ENCODE results near the gene ZBTB3. TPM values are rescaled to one million over a fixed set of nuclear protein-coding genes. Genes with fewer than 3 reads are reported as not detected.

Gene ZBTB3
- total and polyA plus RNA-seq, 2 of the 13 experiments (the other 11 are each of a cell fraction or from before 2014, with no cell fraction given), result 3.4 to 5.2 TPM

DNA sequence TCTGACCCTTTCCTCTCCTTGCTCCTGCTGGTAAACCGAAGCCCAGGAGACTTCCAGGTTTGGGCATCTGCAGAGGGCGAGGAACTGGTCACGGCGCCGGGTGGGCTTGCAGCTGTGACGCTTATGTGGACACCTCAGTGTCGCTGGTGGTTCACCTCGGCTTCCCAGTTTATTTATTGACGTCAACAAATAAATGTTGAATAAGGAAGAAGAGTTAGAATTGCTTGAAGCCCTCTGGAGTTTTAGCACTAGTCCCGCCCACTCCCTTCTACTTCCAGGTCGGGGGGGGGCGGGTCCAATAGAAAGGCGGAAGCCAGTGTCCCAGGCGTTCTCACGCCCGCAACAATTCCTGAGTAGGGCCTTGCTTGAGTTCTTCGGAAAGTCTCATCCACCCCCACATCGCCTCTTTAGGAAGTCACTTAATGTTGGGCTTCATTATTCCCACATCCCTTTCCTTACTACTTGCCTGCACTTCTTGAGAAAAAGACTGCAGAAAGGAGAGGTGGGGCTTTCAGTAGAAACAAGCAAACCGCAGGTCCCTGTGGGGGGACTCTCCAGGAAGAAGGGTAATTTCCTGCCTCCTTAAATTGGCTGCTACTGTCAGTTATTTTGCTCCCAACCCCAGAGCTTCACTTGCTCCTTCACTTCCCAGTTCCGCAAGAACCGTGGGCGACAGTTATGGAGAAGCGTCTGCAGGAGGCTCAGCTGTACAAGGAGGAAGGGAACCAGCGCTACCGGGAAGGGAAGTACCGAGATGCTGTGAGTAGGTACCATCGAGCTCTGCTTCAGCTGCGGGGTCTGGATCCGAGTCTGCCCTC lies 25.6 kb downstream of the ZBTB3 start, which contains the start of gene TTC9C (continued):
- TF ChIP-seq, protein P1, sequence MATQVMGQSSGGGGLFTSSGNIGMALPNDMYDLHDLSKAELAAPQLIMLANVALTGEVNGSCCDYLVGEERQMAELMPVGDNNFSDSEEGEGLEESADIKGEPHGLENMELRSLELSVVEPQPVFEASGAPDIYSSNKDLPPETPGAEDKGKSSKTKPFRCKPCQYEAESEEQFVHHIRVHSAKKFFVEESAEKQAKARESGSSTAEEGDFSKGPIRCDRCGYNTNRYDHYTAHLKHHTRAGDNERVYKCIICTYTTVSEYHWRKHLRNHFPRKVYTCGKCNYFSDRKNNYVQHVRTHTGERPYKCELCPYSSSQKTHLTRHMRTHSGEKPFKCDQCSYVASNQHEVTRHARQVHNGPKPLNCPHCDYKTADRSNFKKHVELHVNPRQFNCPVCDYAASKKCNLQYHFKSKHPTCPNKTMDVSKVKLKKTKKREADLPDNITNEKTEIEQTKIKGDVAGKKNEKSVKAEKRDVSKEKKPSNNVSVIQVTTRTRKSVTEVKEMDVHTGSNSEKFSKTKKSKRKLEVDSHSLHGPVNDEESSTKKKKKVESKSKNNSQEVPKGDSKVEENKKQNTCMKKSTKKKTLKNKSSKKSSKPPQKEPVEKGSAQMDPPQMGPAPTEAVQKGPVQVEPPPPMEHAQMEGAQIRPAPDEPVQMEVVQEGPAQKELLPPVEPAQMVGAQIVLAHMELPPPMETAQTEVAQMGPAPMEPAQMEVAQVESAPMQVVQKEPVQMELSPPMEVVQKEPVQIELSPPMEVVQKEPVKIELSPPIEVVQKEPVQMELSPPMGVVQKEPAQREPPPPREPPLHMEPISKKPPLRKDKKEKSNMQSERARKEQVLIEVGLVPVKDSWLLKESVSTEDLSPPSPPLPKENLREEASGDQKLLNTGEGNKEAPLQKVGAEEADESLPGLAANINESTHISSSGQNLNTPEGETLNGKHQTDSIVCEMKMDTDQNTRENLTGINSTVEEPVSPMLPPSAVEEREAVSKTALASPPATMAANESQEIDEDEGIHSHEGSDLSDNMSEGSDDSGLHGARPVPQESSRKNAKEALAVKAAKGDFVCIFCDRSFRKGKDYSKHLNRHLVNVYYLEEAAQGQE (IDR thresholded peaks at IDR 0.05; ENCODE audit: borderline replicate concordance in 1 of 2, low read depth in 1 of 2, low read length in 2 of 2), result no peak
- no peak for TF ChIP-seq SATB2 (CRISPR knock-in tag; IDR thresholded peaks at IDR 0.05)
- TF ChIP-seq SOX13 (IDR thresholded peaks at IDR 0.05), result no peak
- no peak for TF ChIP-seq SOX13 (CRISPR knock-in tag; conservative IDR thresholded peaks at IDR 0.05 in 1 of 2, IDR thresholded peaks at IDR 0.05 in 1 of 2)
- TF ChIP-seq PRMT3 (CRISPR knock-in tag; IDR thresholded peaks at IDR 0.05; ENCODE audit: borderline replicate concordance, low read depth), result 0 out of 2 replicates have a peak, but pooled peaks have one; percentile 35
- peak; percentile 78 for TF ChIP-seq ZBTB14 (CRISPR knock-in tag; IDR thresholded peaks at IDR 0.05)
- peak; percentile 83 for TF ChIP-seq SP2 (CRISPR knock-in tag; IDR thresholded peaks at IDR 0.05)
- no peak for TF ChIP-seq ZNF282 (IDR thresholded peaks at IDR 0.05; ENCODE audit: partially characterized antibody)
- TF ChIP-seq HHEX (CRISPR knock-in tag; IDR thresholded peaks at IDR 0.05), result no peak
- 0 out of 2 replicates have a peak, but pooled peaks have one; percentile 33 for TF ChIP-seq DNMT1 (CRISPR knock-in tag; IDR thresholded peaks at IDR 0.05)
- no peak for TF ChIP-seq FOXK2 (IDR thresholded peaks at IDR 0.05)
- TF ChIP-seq, protein P2, sequence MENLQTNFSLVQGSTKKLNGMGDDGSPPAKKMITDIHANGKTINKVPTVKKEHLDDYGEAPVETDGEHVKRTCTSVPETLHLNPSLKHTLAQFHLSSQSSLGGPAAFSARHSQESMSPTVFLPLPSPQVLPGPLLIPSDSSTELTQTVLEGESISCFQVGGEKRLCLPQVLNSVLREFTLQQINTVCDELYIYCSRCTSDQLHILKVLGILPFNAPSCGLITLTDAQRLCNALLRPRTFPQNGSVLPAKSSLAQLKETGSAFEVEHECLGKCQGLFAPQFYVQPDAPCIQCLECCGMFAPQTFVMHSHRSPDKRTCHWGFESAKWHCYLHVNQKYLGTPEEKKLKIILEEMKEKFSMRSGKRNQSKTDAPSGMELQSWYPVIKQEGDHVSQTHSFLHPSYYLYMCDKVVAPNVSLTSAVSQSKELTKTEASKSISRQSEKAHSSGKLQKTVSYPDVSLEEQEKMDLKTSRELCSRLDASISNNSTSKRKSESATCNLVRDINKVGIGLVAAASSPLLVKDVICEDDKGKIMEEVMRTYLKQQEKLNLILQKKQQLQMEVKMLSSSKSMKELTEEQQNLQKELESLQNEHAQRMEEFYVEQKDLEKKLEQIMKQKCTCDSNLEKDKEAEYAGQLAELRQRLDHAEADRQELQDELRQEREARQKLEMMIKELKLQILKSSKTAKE (CRISPR knock-in tag; IDR thresholded peaks at IDR 0.05; ENCODE audit: borderline replicate concordance), result no peak
- TF ChIP-seq, protein P3, sequence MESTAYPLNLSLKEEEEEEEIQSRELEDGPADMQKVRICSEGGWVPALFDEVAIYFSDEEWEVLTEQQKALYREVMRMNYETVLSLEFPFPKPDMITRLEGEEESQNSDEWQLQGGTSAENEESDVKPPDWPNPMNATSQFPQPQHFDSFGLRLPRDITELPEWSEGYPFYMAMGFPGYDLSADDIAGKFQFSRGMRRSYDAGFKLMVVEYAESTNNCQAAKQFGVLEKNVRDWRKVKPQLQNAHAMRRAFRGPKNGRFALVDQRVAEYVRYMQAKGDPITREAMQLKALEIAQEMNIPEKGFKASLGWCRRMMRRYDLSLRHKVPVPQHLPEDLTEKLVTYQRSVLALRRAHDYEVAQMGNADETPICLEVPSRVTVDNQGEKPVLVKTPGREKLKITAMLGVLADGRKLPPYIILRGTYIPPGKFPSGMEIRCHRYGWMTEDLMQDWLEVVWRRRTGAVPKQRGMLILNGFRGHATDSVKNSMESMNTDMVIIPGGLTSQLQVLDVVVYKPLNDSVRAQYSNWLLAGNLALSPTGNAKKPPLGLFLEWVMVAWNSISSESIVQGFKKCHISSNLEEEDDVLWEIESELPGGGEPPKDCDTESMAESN (CRISPR knock-in tag; conservative IDR thresholded peaks at IDR 0.05), result peak; percentile 78
- TF ChIP-seq CERS6 (CRISPR knock-in tag; IDR thresholded peaks at IDR 0.05), result no peak
- TF ChIP-seq BCLAF1 (IDR thresholded peaks at IDR 0.05), result no peak
